Body of pancreas (tissue), 4 donors: Measurements from ENCODE around the gene ABCB9.

Source experiments
- CTCF ChIP-seq, 7 experiments: fragments of 450-650 bp in 4 of 7; fragments of 200-600 bp in 3 of 7; sonication (generic) in 3 of 7; IDR thresholded peaks; one replicate each; pipeline ENCODE4 v1.5.1; 2016 to 2019; ENCODE audit warnings: antibody characterized with exemption in 7 of 7
- POLR2A ChIP-seq, 3 donors: fragments of 450-650 bp; IDR thresholded peaks; one replicate each; pipeline ENCODE4 v1.6.1; 2016; ENCODE audit warnings: antibody characterized with exemption in 3 of 3, mild to moderate bottlenecking in 2 of 3

- TF ChIP-seq CTCF (IDR thresholded peaks at IDR 0.05) (no peak), POLR2A (IDR thresholded peaks at IDR 0.05) (no peak)
Measured at GRCh38 chr12:122884091-122884826, 82.0 kb downstream of the ABCB9 start.
